Activated gamma-delta T cell treated with Interleukin-2 at 50 U/mL for 16 hours (primary cell): Measurements from ENCODE around the gene SGTB.

Source experiments
- DNase-seq: peaks from one replicate; pipeline ENCODE4 v3.0.0-alpha.2; 2020

SGTB gene, protein sequence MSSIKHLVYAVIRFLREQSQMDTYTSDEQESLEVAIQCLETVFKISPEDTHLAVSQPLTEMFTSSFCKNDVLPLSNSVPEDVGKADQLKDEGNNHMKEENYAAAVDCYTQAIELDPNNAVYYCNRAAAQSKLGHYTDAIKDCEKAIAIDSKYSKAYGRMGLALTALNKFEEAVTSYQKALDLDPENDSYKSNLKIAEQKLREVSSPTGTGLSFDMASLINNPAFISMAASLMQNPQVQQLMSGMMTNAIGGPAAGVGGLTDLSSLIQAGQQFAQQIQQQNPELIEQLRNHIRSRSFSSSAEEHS

DNA sequence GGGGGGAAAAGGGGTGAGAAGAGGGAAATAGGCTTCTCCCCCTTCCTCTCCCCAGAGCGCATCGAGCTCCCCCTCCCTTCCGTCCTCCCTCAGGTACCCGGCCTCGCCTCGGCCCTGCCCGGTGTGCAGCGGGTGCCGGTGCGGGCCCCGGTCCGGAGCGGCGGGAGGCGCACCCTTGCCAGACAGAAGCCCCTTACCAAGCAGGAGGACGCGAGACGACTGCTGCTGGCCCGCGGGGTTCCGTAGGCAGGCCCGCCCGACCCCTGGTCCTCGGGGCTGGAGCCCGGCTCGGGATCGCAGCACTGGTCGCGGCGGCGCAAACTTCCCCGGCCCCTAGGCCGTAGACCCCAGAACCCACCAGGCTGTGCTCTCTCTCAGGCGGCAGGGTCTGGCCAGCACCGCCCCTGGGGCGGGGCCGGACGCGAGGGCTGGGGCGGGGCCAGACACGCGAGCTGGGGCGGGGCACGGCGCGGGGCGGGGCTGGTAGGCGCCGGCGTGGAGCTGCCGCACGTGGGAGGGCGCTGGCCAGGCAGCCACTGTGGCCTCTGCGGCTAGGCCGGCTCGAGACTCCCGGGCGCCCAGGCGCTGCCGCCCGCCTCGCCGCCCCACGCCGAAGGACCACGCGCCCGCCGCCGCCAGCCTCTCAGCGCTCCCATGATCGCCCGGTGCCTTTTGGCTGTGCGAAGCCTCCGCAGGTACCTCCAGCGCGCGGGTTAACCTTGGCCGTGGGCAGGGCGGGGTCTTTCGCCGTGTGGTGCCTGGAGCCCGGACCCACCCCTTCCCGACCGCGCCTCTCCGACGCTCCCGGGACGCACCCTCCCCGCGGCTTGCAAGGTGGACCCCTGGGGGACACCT lies at the start of gene SGTB, which contains the start of gene NLN:
Gene SGTB, minus strand, starts transcription at position 390 of the 855 bp plus-strand sequence. CDS start 1,302 bp downstream, outside the sequence.
Gene NLN, plus strand, starts transcription at position 486 of the 855 bp plus-strand sequence. Its CDS starts 169 bp downstream, at position 655.
- DNase-seq = peak; percentile 81

DNA sequence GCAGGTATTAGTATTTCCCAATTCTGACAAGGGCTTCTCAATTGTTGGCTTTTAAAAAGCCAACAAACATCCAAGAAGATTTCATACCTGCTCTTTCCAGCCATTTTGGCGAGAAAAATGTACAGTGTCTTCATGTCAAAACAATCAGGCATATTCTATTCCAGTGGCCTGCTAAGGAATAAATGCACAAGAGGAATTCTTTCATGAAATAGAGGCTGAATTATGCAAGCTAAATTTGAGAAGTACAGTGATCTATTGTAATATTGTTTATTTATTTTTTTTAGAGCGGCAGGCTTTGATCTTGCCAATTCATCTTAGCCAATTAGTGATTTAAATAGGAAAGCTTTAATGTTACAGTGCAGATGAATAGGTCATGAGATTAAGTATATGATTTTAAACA lies 49.4 kb upstream of the SGTB start:
- no peak for DNase-seq

DNA sequence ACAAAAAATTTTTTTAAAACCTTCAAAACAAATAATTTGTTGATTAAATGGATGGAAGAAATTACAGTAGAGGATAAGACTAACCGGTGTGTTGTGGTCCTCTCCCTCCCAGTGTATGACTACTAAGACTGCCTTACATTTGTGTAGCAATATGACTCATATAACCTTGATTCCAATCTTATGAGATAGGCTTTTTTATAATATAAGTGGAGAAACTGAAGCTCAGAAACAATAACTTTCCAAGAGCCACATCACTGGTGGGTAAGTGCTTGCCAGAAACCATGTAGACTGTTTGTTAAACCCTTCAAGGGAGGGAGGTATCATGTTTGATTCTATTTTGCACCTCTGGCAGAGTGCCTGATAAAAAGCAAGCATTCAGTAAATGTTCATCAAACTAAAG lies 47.6 kb upstream of the SGTB start:
- no peak for DNase-seq

DNA sequence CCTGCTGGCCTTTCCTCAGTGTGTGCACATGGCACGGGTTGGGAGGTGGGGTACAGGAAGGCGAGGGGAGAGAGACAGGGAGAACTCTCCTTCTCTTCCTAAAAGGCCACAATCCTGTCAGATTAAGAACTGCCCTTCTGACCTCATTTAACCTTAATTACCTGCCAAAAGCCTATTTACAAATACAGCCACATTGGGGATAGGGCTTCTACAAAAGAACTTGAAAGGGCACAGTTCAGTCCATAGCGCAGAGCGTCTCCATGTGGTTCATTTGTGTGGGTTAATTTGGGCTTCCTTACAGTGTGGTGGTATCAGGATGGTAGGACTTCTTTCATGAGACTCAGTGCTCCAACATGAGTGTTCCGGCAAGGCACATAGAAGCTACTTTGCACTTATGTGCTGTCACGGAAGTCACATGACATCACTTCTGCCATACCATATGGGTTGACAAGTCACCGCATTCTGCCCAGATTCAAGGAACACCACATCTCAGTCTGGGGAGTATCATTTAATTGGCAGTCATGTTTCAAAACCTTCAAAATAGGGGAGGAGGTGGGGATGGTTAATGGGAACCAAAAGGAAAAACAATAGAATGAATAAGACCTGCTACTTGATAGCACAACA lies 46.9 kb upstream of the SGTB start:
- no peak for DNase-seq

DNA sequence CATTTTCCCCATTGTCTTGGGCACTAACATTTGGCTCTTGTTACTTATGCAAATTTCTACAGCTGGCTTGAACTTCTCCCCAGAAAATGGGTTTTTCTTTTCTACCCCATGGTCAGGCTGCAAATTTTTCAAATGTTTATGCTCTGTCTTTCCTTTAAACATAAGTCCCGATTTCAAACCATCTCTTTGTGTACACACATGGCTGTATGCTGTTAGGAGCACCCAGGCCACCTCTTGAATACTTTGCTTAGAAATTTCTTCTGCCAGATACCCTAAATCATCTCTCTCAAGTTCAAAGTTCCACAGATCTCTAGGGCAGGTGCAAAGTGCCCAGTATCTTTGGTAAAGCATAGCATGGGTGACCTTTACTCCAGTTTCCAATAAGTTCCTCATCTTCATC lies 45.7 kb upstream of the SGTB start:
- DNase-seq = no peak

DNA sequence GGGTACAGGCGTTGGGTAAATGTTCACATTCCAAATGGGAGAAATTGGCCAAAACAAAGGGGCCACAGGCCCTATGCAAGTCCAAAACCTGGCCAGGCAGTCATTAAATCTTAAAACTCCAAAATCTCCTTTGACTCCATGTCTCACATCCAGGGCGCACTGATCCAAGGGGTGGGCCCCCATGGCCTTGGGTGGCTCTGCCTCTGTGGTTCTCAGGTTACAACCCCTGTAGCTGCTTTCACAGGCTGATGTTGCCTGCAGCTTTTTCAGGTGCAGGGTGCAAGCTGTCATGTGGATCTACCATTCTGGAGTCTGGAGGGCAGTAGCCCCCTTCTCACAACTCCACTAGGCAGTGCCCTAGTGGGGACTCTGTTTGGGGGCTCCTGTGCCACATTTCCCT lies 44.9 kb upstream of the SGTB start:
- no peak for DNase-seq

DNA sequence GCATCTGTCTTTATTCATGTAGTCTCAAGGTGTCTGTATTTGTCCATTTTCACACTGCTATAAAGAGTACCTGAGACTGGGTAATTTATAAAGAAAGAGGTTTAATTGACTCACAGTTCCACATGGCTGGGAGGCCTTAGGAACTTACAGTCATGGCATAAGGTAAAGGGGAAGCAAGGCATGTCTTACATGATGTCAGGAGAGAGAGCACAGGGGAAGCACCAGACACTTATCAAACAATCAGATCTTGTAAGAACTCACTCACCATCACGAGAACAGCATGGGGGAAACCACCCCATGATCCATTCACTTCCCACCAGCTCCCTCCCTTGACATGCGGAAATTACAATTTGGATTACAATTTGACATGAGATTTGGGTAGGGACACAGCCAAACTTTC lies 44.3 kb upstream of the SGTB start:
- DNase-seq = no peak

DNA sequence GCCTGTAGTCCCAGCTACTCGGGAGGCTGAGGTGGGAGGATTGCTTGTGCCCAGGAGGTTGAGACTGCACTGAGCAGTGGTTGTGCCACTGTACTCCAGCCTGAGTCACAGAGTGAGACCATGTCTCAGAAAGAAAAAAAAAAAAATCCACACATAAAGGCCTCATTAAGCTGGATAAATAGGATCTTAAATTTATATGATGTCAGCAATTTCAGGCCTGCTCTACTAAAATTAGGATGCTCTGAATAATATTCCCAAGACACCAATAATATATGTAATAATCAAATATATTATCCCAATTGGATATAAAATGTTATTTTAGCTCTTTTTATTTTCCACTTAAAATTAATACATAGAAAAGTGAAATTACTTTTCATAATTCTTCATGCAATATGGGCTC lies 43.7 kb upstream of the SGTB start:
- no peak for DNase-seq

DNA sequence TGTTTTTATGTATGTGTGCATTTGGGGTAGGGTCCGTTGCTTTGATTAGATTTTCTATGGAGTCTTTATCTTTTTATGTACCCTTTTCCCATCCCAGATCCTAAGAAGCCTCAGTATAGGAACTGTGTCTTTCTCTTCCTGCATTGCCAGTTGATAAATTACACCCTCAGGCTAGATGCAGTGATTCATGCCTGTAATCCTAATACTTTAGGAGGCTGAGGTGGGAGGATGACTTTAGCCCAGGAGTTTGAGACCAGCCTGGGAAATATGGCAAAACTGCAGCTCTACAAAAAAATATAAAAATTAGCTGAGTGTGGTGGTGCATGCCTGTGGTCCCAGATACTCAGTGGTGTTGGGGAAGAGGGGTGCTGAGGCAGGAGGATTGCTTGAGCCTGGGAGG lies 40.3 kb upstream of the SGTB start:
- DNase-seq = no peak

DNA sequence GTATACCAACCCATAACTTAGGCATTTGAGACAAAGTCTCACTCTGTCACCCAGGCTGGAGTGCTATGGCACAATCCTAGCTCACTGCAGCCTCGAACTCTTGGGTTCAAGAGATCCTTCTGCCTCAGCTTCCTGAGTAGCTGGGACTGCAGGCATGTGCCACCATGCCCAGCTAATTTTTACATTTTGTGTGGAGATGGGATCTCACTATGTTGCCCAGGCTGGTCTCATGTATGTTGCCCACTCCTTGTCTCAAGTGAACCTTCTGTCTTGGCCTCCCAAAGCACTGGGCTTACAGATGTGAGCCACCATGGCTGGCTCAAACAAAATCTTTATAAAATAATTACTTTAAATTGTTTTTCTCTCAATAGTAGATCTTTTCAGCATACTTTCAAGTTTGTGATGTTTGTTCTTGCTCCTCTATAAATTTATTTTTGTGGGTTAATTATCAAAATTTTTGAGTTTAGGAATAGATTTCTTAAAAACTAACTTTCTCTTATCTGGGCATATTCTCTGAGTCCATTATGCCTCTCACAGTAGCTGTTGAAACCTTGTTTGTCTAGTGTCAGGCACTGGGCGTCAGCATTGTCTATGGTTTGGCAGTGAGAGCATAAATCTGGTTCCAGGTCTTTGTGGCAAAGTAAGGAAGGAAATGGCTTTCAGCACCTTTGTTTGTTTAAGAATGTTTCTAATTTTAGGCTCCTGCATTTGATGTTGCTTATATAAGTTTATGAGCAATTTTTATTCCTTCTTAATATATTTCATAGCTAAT lies 38.8 kb upstream of the SGTB start:
- DNase-seq = peak; percentile 58

DNA sequence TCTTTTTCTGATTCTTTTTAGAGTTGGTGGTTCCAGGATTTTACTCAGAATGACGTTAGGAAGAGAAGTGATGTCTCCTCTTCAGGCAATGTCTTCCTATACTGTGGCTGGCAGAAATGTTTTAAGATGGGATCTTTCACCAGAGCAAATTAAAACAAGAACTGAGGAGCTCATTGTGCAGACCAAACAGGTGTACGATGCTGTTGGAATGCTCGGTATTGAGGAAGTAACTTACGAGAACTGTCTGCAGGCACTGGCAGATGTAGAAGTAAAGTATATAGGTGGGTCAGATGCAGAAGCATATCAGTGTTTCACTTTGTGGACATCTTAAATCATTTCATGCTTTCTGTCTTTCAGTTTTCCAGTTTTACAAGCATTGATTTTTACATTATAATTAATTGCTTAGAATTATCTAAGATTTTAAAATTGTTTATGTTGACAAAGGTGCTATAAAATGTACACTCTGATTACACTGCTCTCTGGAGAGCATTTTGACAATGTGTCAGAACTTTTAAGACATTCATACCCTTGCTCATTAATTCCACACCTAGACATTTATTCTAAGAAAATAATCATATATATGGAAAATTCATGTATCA lies 36.7 kb upstream of the SGTB start:
- DNase-seq = no peak

DNA sequence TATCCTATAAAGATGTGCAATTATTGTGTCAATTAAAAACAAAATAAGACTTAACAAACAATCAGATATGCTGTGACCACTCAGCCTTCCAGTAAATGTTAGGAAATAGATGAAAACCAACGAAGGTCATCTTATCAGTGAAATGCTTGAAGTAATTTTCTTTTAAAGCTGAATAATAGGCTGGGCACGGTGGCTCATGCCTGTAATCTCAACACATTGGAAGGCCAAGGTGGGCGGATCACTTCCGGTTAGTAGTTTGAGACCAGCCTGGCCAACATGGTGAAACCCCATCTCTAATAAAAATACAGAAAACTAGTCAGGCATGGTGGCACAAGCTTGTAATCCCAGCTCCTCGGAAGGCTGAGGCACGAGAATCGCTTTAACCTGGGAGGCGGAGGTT lies 31.3 kb upstream of the SGTB start:
- DNase-seq = no peak

DNA sequence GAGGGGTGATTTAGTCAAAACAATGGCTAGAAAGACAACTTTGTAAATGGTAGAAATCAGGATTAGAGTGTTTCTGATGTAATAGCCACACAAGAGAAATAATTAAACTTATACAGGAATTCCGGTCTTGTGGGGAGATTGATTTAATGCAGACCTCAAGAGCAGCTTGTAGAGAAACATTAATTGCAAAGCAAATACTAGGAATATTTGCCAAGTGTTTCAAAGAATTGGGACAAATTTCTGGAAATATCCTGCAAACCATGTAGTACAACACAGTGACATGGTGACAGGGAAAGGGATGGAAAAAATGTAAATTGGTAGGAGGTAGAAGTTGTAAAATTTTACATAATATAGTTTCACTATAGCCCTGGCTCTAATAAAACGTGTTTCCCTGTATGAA lies 29.0 kb upstream of the SGTB start:
- DNase-seq = no peak

DNA sequence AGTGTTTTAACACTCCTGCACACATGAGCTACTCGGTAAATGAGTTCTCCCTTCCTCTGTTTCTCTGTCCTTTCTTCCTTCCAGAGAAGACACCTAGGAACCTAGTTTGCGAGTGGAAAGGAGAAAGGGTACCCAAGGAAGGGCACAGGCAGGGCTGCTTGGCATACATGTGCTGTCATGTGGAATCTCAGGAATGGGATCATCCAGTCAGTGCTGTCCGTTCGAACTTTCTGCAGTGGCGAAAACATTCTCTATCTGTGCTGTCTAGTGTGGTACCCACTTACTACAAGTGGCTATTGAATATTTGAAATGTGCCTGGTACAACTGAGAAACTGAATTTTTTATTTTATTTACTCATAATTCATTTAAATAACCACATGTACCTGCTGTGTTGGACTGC lies 28.0 kb upstream of the SGTB start:
- DNase-seq = no peak

DNA sequence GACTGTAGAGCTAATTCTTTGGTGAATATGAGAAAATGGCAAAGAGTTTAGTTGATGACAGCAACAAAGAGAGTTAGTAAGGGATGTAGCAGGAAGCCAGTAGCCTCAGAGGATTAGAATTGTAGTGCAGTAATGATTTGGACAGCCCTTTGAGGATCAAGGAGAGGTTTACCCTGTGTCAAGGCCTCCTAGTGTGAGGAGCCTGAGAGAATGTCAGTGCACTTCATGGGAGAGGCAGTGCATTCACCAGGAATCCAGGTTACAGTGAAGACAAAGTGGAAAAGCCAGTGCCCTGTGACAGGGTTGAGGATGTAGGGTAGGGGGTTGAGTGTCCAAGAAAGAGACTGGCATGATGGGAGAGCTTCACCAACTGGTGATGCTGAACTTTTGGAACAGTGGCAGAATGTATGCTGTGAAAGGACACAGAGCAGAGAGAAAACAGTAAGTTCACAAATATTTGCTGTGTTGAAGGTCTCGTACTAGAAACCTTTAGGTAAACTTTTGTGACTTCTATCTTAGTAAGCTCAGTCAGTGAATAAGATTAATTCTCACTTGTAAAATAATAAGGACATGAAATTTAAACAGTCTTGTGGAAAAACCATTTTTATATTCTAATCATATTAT lies 27.4 kb upstream of the SGTB start:
- DNase-seq = no peak

DNA sequence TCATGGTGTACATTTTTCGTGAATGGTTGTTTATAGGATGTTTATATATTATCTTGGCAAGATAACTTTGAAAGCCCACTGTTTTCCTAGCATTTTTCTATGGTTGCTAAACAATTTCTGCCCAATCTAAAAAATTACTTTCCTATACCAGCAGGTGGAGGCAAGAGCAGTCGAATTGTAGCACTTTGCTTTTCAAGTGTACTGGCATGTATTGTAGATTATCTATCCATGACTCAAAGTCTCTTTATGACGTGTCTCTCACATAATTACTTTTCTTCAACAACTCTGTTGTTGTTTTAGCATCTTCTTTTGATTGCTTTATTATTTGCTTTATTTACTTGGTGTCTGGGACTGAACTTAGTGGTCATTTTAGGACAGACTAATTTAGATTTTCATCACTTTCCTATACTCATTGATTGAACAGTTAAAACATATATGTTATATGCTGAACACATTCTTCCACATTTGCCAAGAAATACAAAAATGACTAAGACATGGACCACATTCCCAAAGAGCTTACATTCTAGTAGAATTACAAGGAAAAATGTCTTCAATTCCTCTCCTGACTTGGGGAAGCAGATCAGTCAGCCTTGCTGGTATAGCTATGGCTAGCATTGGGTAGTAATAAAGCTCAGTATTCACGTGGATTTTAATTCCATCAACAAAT lies 20.8 kb upstream of the SGTB start:
- DNase-seq = no peak

DNA sequence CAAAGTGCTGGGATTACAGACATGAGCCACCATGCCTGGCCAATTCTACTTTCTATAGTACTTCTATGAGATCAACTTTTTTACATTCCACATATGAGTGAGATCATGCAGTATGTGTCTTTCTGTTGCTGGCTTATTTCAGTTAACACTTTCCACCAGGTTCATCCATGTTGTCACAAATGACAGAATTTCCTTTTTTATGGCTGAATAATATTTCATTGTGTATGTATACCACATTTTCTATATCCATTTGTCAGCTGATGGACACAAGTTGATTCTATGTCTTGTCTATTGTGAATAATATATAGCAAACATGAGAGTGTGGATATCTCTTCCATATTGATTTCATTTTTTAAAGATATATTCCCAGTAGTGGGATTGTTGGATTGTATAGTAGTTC lies 17.3 kb upstream of the SGTB start:
- no peak for DNase-seq

DNA sequence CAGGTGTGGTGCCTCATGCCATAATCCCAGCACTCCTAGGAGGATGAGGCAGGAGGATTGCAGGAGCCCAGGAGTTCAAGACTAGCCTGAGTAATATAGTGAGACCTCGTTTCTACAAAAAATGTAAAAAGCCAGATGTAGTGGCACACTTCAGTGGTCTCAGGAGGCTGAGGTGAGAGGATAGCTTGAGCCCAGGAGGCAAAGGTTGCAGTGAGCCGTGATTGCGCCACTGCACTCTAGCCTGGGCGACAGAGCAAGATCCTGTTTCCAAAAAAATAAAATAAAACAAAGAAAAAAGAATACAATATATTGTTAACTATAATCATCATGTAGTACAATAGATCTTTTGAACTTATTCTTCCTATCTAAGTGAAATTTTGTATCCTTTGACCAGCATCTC lies 16.4 kb upstream of the SGTB start:
- no peak for DNase-seq

DNA sequence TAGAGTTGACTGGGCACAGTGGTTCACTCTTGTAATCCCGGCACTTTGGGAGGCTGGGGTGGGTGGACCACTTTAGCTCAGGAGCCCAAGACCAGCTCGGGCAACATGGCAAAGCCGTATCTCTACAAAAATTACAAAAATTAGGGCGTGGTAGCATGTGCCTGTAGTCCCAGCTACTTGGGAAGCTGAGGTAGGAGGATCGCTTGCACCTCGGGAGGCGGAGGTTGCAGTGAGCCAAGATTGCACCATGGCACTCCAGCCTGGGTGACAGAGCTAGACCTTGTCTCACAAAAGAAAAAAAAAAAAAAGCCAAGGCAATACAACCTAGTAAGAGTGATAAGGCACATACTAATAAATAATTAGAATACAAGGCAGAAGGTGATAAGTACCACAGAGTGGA lies 15.9 kb upstream of the SGTB start:
- DNase-seq = no peak

DNA sequence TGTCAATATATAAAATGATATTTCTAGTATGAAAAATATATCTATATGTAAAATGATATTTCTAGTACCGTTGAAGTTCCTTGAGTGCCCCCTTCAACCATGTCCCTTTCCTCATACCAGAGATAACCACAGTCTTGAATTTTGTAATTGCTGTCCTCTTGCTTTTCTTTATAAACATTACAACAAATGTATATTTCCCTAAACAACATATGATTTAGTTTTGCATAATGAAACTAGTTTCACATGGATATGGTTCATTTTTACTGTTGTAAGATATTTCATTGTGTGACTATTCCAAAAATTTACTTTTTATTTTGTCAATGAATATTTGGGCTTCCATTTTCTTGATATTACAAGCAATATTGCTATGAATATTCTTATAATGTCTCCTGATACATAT lies 14.1 kb upstream of the SGTB start:
- DNase-seq = no peak

DNA sequence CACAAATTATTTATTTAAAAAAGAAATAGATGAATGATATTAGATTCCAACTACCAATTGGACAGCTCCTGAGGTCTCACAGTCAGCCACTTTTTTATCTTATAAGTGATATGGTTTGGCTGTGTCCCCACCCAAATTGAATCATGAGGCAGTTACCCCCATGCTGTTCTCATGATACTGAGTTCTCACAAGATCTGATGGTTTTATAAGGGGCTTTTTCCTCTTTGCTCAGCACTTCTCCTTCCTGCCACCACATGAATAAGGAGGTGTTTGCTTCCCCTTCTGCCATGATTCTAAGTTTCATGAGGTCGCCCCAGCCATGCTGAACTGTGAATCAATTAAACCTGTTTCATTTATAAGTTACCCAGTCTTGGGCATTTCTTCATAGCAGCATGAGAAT lies 13.0 kb upstream of the SGTB start:
- DNase-seq = no peak
